Measurements from ENCODE around the gene KMO. TPM values are rescaled to one million over a fixed set of nuclear protein-coding genes. Genes with fewer than 3 reads are reported as not detected.

KMO gene
- total RNA-seq, 1 experiment from 2014 or later = not detected

DNA sequence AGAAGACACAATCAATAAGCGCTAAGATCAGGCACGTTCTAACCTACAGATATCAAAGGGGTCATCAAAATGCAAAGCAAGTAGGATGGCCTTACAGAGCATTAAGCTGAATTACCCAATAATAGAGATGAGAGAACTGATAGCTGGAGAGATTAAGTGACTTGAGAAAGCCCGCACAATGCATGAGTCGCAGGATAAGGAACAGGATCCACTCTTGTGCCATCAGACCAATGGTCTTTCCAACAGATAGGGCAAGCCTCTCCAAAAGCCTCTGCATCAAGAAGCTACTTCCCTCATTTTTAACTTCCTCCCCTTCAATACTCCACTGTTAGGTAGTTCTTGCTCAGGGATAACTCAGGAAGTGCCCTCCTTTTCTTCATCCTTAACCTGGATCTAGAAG is 105.4 kb downstream of the KMO start:
- DNase-seq = no peak
- peaks cover 13 to 17% of the 10 kb centered on the region in 2 experiments for H3K9me3 Mint-ChIP-seq
- no CpG with 5 or more reads among the region's 4 CpGs for WGBS (ENCODE audit: extremely low coverage, insufficient read length, low lambda C conversion rate)

More for the DNA sequence above, 105.4 kb downstream of the KMO start:
- H3K4me1 Mint-ChIP-seq = peaks cover 21 to 23% of the 10 kb centered on the region in 2 experiments
- Histone ChIP-seq H4K20me1 (ENCODE audit: control insufficient read depth, insufficient read depth, insufficient read length) (no peaks in the 10 kb centered on the region), H3K9ac (ENCODE audit: extremely low read depth, insufficient read length, low read length) (no peak overlapping the region), H3K79me1 (ENCODE audit: insufficient read depth, low read depth, low read length, poor library complexity, severe bottlenecking) (no peaks in the 10 kb centered on the region), H3K56ac (ENCODE audit: insufficient read length, low read depth, low read length) (no peak overlapping the region), H3K27me3 (ENCODE audit: insufficient read depth, low read length) (no peaks in the 10 kb centered on the region), H3T11ph (ENCODE audit: low read length) (no peak overlapping the region), H3K79me2 (ENCODE audit: insufficient read depth, low read length) (peaks cover 20% of the 10 kb centered on the region; the same call in 1 of the 2 replicates), H3K4me1 (ENCODE audit: insufficient read depth, low read length) (peaks cover 6% of the 10 kb centered on the region; the same call in 1 of the 2 replicates), H2BK5ac (ENCODE audit: insufficient read length, low read length) (no peak overlapping the region), H2BK120ac (ENCODE audit: low read depth, low read length, poor library complexity, severe bottlenecking) (no peak overlapping the region), H3K18ac (ENCODE audit: insufficient read length, low read depth, low read length) (no peak overlapping the region), H2AK5ac (ENCODE audit: insufficient read length, low read length) (no peak overlapping the region), H2BK15ac (ENCODE audit: low read depth, low read length) (no peak overlapping the region), H3K23me2 (ENCODE audit: insufficient read length, low read depth, low read length, poor library complexity, severe bottlenecking) (peaks cover 3% of the 10 kb centered on the region), H3K27ac (ENCODE audit: insufficient read length, low read depth, low read length) (no peak overlapping the region), H3K4me2 (ENCODE audit: insufficient read depth, insufficient read length, low read length) (peak overlapping the region; percentile 87), H3K23ac (ENCODE audit: insufficient read length, low read depth, low read length) (no peak overlapping the region), H4K8ac (replicated peaks; ENCODE audit: insufficient read length, low read depth, low read length) (no peak overlapping the region), H3K14ac (ENCODE audit: insufficient read depth, low read length) (no peak overlapping the region), H2BK12ac (ENCODE audit: insufficient read length, low read depth, low read length) (no peak overlapping the region), H4K91ac (ENCODE audit: insufficient read length, low read depth, low read length) (no peak overlapping the region), H3K9me3 (ENCODE audit: control insufficient read depth, low read depth, low read length) (no peaks in the 10 kb centered on the region), H2AFZ (ENCODE audit: low read length) (no peak overlapping the region), H3K4ac (ENCODE audit: low read depth, low read length) (no peak overlapping the region), H2BK20ac (ENCODE audit: low read depth, low read length, poor library complexity, severe bottlenecking) (no peak overlapping the region), H4K5ac (ENCODE audit: insufficient read length, low read depth, low read length) (no peak overlapping the region)
- peak overlapping the region; percentile 86 to 89 for H3K4me3 Mint-ChIP-seq
- H3K27ac Mint-ChIP-seq = no peak overlapping the region
- peaks cover 16% of the 10 kb centered on the region for H3K27me3 Mint-ChIP-seq (ENCODE audit: low read depth)
- TF ChIP-seq, protein P1, sequence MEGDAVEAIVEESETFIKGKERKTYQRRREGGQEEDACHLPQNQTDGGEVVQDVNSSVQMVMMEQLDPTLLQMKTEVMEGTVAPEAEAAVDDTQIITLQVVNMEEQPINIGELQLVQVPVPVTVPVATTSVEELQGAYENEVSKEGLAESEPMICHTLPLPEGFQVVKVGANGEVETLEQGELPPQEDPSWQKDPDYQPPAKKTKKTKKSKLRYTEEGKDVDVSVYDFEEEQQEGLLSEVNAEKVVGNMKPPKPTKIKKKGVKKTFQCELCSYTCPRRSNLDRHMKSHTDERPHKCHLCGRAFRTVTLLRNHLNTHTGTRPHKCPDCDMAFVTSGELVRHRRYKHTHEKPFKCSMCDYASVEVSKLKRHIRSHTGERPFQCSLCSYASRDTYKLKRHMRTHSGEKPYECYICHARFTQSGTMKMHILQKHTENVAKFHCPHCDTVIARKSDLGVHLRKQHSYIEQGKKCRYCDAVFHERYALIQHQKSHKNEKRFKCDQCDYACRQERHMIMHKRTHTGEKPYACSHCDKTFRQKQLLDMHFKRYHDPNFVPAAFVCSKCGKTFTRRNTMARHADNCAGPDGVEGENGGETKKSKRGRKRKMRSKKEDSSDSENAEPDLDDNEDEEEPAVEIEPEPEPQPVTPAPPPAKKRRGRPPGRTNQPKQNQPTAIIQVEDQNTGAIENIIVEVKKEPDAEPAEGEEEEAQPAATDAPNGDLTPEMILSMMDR (conservative IDR thresholded peaks at IDR 0.05) = no peak
- H3K36me3 Mint-ChIP-seq (ENCODE audit: insufficient read depth in 1 of 3, low read depth in 3 of 3) = peaks cover 28 to 41% (median 37%) of the 10 kb centered on the region in 3 experiments
